PC-9 (cell line): Measurements from ENCODE around the gene PLD6.

Experiments
- EZH2 ChIP-seq: fragments of 200-600 bp; sonication (generic); IDR thresholded peaks from 2 replicates; pipeline ENCODE4 v1.8.0; 2017; ENCODE audit warnings: antibody characterized with exemption, low read depth
- TF ChIP-seq, protein P1 (sequence below): fragments of 200-600 bp; sonication (generic); conservative IDR thresholded peaks from 2 replicates; pipeline ENCODE4 v1.6.1; 2017; ENCODE audit warnings: mixed run types, antibody characterized with exemption, mild to moderate bottlenecking, moderate library complexity

DNA sequence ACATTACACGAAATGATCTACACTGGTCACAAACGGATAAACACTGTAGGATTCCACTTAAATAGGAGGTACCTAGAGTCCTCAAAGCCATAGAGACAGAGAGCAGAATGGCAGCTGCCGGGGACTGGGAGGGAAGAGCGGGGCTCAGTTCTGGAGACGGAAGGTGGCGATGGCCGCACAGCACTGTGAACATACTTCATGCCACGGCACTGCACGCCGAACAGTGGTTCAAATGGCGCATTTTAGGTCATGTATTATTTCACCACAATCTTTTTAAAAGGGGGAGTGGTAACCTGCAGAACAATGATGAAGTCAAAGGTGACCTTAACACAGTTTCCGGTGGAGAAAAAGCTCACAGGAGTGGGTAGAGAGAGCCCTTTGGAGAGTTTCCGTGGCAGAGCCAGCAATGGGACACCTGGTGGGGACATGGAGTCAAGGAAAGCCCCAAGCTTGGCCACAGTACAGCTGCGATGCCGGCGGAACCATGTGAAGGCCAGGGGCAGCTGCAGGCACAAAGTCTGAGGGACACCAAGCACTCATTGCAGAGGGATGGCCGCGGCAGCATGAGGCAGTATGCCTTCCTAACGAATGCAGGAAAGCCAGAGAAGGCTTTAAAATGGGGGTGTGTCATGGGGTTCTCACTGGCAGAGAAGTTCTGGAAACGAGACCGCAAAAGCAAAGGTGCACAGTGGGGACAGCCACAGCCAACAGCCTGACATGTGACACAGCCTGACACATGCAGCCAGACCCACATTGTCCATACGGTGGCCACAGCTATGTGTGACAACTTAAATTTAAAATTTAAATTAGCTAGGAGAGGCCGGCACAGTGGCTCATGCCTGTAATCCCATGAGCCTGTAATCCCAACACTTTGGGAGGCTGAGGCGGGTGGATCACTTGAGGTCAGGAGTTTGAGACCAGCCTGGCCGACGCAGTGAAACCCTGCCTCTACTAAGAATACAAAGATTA lies 23.6 kb upstream of the PLD6 start:
- TF ChIP-seq, protein P1, sequence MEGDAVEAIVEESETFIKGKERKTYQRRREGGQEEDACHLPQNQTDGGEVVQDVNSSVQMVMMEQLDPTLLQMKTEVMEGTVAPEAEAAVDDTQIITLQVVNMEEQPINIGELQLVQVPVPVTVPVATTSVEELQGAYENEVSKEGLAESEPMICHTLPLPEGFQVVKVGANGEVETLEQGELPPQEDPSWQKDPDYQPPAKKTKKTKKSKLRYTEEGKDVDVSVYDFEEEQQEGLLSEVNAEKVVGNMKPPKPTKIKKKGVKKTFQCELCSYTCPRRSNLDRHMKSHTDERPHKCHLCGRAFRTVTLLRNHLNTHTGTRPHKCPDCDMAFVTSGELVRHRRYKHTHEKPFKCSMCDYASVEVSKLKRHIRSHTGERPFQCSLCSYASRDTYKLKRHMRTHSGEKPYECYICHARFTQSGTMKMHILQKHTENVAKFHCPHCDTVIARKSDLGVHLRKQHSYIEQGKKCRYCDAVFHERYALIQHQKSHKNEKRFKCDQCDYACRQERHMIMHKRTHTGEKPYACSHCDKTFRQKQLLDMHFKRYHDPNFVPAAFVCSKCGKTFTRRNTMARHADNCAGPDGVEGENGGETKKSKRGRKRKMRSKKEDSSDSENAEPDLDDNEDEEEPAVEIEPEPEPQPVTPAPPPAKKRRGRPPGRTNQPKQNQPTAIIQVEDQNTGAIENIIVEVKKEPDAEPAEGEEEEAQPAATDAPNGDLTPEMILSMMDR: no peak
- TF ChIP-seq EZH2: no peak
